ENCODE measurements around the gene ETF1. TPM values are rescaled to one million over a fixed set of nuclear protein-coding genes. Genes with fewer than 3 reads are reported as not detected.

ETF1 gene
- total RNA-seq, 4 donors from 2014 or later: 39.8 to 66.6 (median 54.1) TPM

- in situ Hi-C loops (cut with MboI; ENCODE audit: low pct_ligation_motif_present in 1 of 4, low pct_unique_long_range_greater_than_20kb in 1 of 4, low sequenced_read_pairs in 3 of 4): loop anchor here in 1 of 4 donors (25.0 kb wide), 1 partner anchor 678 kb away; no protein-coding TSS in a partner anchor
- TF ChIP-seq POLR2A (IDR thresholded peaks at IDR 0.05): no peak
- TF ChIP-seq EP300 (IDR thresholded peaks at IDR 0.05; ENCODE audit: low read depth): no peak
- TF ChIP-seq POLR2AphosphoS5 (IDR thresholded peaks at IDR 0.05): no peak
- TF ChIP-seq, protein P1, sequence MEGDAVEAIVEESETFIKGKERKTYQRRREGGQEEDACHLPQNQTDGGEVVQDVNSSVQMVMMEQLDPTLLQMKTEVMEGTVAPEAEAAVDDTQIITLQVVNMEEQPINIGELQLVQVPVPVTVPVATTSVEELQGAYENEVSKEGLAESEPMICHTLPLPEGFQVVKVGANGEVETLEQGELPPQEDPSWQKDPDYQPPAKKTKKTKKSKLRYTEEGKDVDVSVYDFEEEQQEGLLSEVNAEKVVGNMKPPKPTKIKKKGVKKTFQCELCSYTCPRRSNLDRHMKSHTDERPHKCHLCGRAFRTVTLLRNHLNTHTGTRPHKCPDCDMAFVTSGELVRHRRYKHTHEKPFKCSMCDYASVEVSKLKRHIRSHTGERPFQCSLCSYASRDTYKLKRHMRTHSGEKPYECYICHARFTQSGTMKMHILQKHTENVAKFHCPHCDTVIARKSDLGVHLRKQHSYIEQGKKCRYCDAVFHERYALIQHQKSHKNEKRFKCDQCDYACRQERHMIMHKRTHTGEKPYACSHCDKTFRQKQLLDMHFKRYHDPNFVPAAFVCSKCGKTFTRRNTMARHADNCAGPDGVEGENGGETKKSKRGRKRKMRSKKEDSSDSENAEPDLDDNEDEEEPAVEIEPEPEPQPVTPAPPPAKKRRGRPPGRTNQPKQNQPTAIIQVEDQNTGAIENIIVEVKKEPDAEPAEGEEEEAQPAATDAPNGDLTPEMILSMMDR (IDR thresholded peaks at IDR 0.05): no peak
- WGBS, 2 donors (ENCODE audit: low coverage in 1 of 2): 58% methylated on average over 7 to 8 of the region's 8 CpGs
Measured at GRCh38 chr5:138583984-138584637, 41.1 kb upstream of the ETF1 start.

DNA sequence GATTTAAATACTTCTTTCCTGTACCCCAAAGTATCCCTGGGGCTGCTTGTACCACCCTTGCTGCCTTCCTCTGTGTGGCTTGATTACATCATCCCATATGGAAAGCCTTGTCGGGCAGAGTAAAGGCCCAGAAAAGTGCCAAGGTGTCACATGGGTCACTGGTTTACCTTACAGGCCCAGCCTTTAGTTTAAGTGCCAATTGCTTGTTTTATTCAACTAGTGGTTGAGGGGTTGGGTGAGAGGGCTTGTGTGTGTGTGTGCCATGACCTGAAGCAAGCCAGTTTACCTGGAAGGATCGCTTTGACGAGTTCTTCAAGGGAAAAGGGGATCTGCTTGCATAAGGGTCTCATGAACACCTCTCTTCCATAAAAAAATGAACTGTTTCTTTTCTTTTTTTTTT lies 39.9 kb upstream of the ETF1 start:
- peaks cover 0 to 15% (median 6%) of the 10 kb centered on the region in 4 donors for H3K4me1 ChIP-seq
- no peak overlapping the region for H3K27ac ChIP-seq
- no peak overlapping the region for H3K4me3 ChIP-seq
- intact Hi-C loops (cut with DNase I; ENCODE audit: low total_unique reads): loop anchor here (10.0 kb wide), 1 partner anchor 672 kb away; no protein-coding TSS in a partner anchor
- 88 to 100% methylated on average over 3 of the region's 3 CpGs for whole genome bisulfite sequencing, 2 donors (ENCODE audit: low coverage in 1 of 2)
- no peaks in the 10 kb centered on the region for H3K36me3 ChIP-seq
- TF ChIP-seq POLR2A (IDR thresholded peaks at IDR 0.05) (no peak), POLR2AphosphoS5 (IDR thresholded peaks at IDR 0.05) (no peak), EP300 (IDR thresholded peaks at IDR 0.05; ENCODE audit: low read depth) (no peak)
- TF ChIP-seq, protein P1 (IDR thresholded peaks at IDR 0.05): no peak
- in situ Hi-C loops (cut with MboI; ENCODE audit: low pct_ligation_motif_present in 1 of 4, low pct_unique_long_range_greater_than_20kb in 1 of 4, low sequenced_read_pairs in 3 of 4): loop anchor here in 1 of 4 donors (25.0 kb wide), 1 partner anchor 679 kb away; no protein-coding TSS in a partner anchor
- no peaks in the 10 kb centered on the region for H3K9me3 ChIP-seq
- DNase-seq: no peak
- no peaks in the 10 kb centered on the region for H3K27me3 ChIP-seq

More at GRCh38 chr5:138583984-138584637, 41.1 kb upstream of the ETF1 start:
- no peak for DNase-seq
- H3K36me3 ChIP-seq: no peaks in the 10 kb centered on the region
- H3K4me3 ChIP-seq: no peak overlapping the region
- no peaks in the 10 kb centered on the region for H3K27me3 ChIP-seq
- H3K27ac ChIP-seq: no peak overlapping the region
- intact Hi-C loops (cut with DNase I; ENCODE audit: low total_unique reads): loop anchor here (10.0 kb wide), 1 partner anchor 671 kb away; no protein-coding TSS in a partner anchor
- peaks cover 0 to 15% (median 6%) of the 10 kb centered on the region in 4 donors for H3K4me1 ChIP-seq
- H3K9me3 ChIP-seq: no peaks in the 10 kb centered on the region

- DNase-seq: no peak
- intact Hi-C loops (cut with DNase I; ENCODE audit: low total_unique reads): loop anchor here (10.0 kb wide), 1 partner anchor 674 kb away; no protein-coding TSS in a partner anchor
- peaks cover 3 to 21% (median 10%) of the 10 kb centered on the region in 4 donors for H3K4me1 ChIP-seq
- TF ChIP-seq, protein P1 (IDR thresholded peaks at IDR 0.05): no peak
- TF ChIP-seq POLR2AphosphoS5 (IDR thresholded peaks at IDR 0.05): no peak
- TF ChIP-seq POLR2A (IDR thresholded peaks at IDR 0.05): no peak
- H3K36me3 ChIP-seq: no peaks in the 10 kb centered on the region
- no peak overlapping the region for H3K4me3 ChIP-seq
- H3K27me3 ChIP-seq: no peaks in the 10 kb centered on the region
- H3K27ac ChIP-seq: no peak overlapping the region
- in situ Hi-C loops (cut with MboI; ENCODE audit: low pct_ligation_motif_present in 1 of 4, low pct_unique_long_range_greater_than_20kb in 1 of 4, low sequenced_read_pairs in 3 of 4): loop anchor here in 1 of 4 donors (25.0 kb wide), 1 partner anchor 682 kb away; no protein-coding TSS in a partner anchor
- H3K9me3 ChIP-seq: no peaks in the 10 kb centered on the region
Measured at GRCh38 chr5:138580777-138581176, 37.7 kb upstream of the ETF1 start.

DNA sequence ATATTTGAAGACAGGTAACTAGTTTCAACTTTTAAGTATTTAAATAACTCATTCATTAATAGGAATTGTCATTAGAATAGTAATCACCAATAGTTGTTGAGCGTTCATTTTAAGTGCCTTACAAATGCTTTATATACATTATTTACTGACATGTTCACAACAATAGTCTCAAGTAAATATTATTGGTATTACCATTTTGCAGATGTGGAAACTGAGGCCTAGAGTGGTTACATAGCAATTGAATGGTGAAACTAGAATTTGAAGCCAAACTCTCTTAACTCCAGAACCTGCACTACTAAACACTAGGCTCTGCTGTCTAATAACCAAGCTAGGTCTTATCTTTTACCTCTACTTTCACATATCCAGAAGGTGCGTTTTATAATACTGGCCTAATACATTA lies 37.0 kb upstream of the ETF1 start:
- in situ Hi-C loops (cut with MboI; ENCODE audit: low pct_ligation_motif_present in 1 of 4, low pct_unique_long_range_greater_than_20kb in 1 of 4, low sequenced_read_pairs in 3 of 4) (loop anchor here in 1 of 4 donors (25.0 kb wide), 1 partner anchor 682 kb away; no protein-coding TSS in a partner anchor), intact Hi-C loops (cut with DNase I; ENCODE audit: low total_unique reads) (loop anchor here (10.0 kb wide), 1 partner anchor 675 kb away; no protein-coding TSS in a partner anchor)
- whole genome bisulfite sequencing, 2 donors (ENCODE audit: low coverage in 1 of 2): 89 to 95% methylated on average over 2 of the region's 2 CpGs

More for the DNA sequence above, 37.0 kb upstream of the ETF1 start:
- TF ChIP-seq POLR2A (IDR thresholded peaks at IDR 0.05) (no peak), POLR2AphosphoS5 (IDR thresholded peaks at IDR 0.05) (no peak), EP300 (IDR thresholded peaks at IDR 0.05; ENCODE audit: low read depth) (no peak)
- TF ChIP-seq, protein P1 (IDR thresholded peaks at IDR 0.05): no peak
- Histone ChIP-seq H3K4me3 (no peak overlapping the region), H3K9me3 (no peaks in the 10 kb centered on the region), H3K27ac (no peak overlapping the region), H3K4me1 (peaks cover 3 to 16% (median 9%) of the 10 kb centered on the region in 4 donors), H3K36me3 (no peaks in the 10 kb centered on the region), H3K27me3 (no peaks in the 10 kb centered on the region)
- DNase-seq: no peak
